SK-N-SH treated with all-trans-retinoic acid at 6 μM for 48 hours (cell line): ENCODE results near the gene DSP.

ENCODE experiments used
- BACH2 ChIP-seq: fragments of 250-450 bp; sonication (Bioruptor Pico); IDR thresholded peaks from 2 replicates; pipeline ENCODE4 v1.9.0; 2021; ENCODE audit warnings: mild to moderate bottlenecking, borderline replicate concordance
- CREB5 ChIP-seq: fragments of 250-450 bp; sonication (Bioruptor Pico); IDR thresholded peaks from 2 replicates; pipeline ENCODE4 v1.5.1; 2020; ENCODE audit warnings: low read depth, mild to moderate bottlenecking, moderate library complexity
- CSDC2 ChIP-seq: fragments of 250-450 bp; sonication (Bioruptor Pico); IDR thresholded peaks from 2 replicates; pipeline ENCODE4 v1.5.0; 2020; ENCODE audit warnings: mild to moderate bottlenecking, moderate library complexity
- ESRRG ChIP-seq: fragments of 250-450 bp; sonication (Bioruptor Pico); IDR thresholded peaks from 2 replicates; pipeline ENCODE4 v1.6.1; 2021; ENCODE audit warnings: mild to moderate bottlenecking
- RARB ChIP-seq: fragments of 250-450 bp; sonication (Bioruptor Pico); IDR thresholded peaks from 2 replicates; pipeline ENCODE4 v1.8.0; 2021; ENCODE audit warnings: mild to moderate bottlenecking, moderate library complexity
- ZC3H10 ChIP-seq: fragments of 250-450 bp; sonication (Bioruptor Pico); IDR thresholded peaks from 2 replicates; pipeline ENCODE4 v1.5.1; 2021; ENCODE audit warnings: mild to moderate bottlenecking, moderate library complexity
- ZNF8 ChIP-seq: fragments of 450-650 bp; formaldehyde crosslinking; IDR thresholded peaks from 2 replicates; pipeline ENCODE4 v1.5.0; 2020; ENCODE audit warnings: mild to moderate bottlenecking, moderate library complexity
- TF ChIP-seq, protein P1 (sequence below): fragments of 250-450 bp; sonication (Bioruptor Pico); IDR thresholded peaks from 2 replicates; pipeline ENCODE4 v1.8.0; 2020; ENCODE audit warnings: mild to moderate bottlenecking, moderate library complexity, borderline replicate concordance

DNA sequence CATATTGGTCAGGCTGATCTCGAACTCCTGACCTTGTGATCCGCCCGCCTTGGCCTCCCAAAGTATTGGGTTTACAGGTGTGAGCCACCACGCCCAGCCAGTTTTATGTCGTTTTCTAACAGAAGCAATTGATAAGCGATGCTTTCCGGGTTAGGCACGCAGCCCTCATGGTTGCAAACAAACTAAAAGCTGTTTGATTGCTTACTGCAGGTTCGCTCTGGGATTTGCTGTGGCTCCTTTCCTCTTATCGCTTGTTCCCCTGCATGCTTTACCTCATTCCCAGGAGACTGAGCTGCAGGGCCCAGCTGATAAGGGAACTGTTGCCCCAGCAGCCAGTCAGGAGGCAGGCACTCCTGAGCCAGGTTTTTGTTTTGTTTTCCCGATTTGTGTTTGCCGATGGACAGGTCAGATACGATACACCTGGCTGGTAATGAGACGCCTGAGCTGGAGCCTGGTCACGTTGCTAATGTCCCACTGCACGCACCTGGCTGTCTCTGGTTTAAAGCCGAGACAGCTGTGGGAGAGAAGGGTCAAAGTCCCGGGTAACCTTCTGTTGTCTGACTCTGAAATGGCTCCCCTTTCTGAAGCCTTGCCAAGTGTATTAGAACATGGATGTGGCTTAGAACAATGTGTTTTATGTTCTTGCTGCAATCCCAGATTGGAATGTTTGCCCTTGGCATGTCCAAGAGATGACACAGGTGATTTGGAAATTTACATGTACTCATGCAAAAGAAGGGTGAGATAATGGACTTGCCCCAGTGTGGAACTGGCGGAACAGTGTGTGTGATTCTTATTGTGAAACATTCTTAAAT is 19.9 kb downstream of the DSP start:
- TF ChIP-seq RARB (CRISPR knock-in tag) (no peak), ESRRG (no peak), BACH2 (CRISPR knock-in tag) (no peak), CSDC2 (CRISPR knock-in tag) (no peak), ZC3H10 (CRISPR knock-in tag) (no peak), ZNF8 (CRISPR knock-in tag) (no peak), CREB5 (CRISPR knock-in tag) (no peak)
- TF ChIP-seq, protein P1, sequence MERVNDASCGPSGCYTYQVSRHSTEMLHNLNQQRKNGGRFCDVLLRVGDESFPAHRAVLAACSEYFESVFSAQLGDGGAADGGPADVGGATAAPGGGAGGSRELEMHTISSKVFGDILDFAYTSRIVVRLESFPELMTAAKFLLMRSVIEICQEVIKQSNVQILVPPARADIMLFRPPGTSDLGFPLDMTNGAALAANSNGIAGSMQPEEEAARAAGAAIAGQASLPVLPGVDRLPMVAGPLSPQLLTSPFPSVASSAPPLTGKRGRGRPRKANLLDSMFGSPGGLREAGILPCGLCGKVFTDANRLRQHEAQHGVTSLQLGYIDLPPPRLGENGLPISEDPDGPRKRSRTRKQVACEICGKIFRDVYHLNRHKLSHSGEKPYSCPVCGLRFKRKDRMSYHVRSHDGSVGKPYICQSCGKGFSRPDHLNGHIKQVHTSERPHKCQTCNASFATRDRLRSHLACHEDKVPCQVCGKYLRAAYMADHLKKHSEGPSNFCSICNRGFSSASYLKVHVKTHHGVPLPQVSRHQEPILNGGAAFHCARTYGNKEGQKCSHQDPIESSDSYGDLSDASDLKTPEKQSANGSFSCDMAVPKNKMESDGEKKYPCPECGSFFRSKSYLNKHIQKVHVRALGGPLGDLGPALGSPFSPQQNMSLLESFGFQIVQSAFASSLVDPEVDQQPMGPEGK (CRISPR knock-in tag) = no peak
